Activated CD4-positive, alpha-beta T cell treated with anti-CD3 and anti-CD28 coated beads, Interleukin-2, amount 50 U/mL, for 16 hours (primary cell): ENCODE results near the gene GABRG3.

Experiments used
- DNase-seq: peaks from one replicate; pipeline ENCODE4 v3.0.0-alpha.2; 2020

GABRG3 gene

GRCh38 chr15:26970712-26971210 is at the start of gene GABRG3:
TSS of gene GABRG3 (plus strand) at chr15:26971181.
- no peak for DNase-seq

GRCh38 chr15:26921433-26921832 is 49.5 kb upstream of the GABRG3 start:
- no peak for DNase-seq

- DNase-seq: no peak
Measured at GRCh38 chr15:26926081-26926480, 44.9 kb upstream of the GABRG3 start.

GRCh38 chr15:26928051-26928450 is 42.9 kb upstream of the GABRG3 start:
- DNase-seq: no peak

GRCh38 chr15:26929588-26929987 is 41.4 kb upstream of the GABRG3 start:
- no peak for DNase-seq

- no peak for DNase-seq
Measured at GRCh38 chr15:26934848-26935247, 36.1 kb upstream of the GABRG3 start.

- DNase-seq: no peak
Measured at GRCh38 chr15:26935322-26935721, 35.7 kb upstream of the GABRG3 start.

- no peak for DNase-seq
Measured at GRCh38 chr15:26936502-26936901, 34.5 kb upstream of the GABRG3 start.

- DNase-seq: no peak
Measured at GRCh38 chr15:26937134-26937533, 33.8 kb upstream of the GABRG3 start.

- no peak for DNase-seq
Measured at GRCh38 chr15:26939398-26939797, 31.6 kb upstream of the GABRG3 start.

- DNase-seq: no peak
Measured at GRCh38 chr15:26941489-26941888, 29.5 kb upstream of the GABRG3 start.

GRCh38 chr15:26943866-26944265 is 27.1 kb upstream of the GABRG3 start:
- DNase-seq: no peak

- DNase-seq: no peak
Measured at GRCh38 chr15:26945046-26945445, 25.9 kb upstream of the GABRG3 start.

GRCh38 chr15:26950001-26950400 is 21.0 kb upstream of the GABRG3 start:
- no peak for DNase-seq

GRCh38 chr15:26954403-26954802 is 16.6 kb upstream of the GABRG3 start:
- no peak for DNase-seq

GRCh38 chr15:26967719-26968269 is 3.2 kb upstream of the GABRG3 start:
- no peak for DNase-seq

- no peak for DNase-seq
Measured at GRCh38 chr15:26968806-26969205, 2.2 kb upstream of the GABRG3 start.

- no peak for DNase-seq
Measured at GRCh38 chr15:26971271-26972018, 464 bp downstream of the GABRG3 start.

GRCh38 chr15:26972636-26973035 is 1.7 kb downstream of the GABRG3 start:
- no peak for DNase-seq

- peak; percentile 8 for DNase-seq
Measured at GRCh38 chr15:26974120-26974780, 3.3 kb downstream of the GABRG3 start.

- no peak for DNase-seq
Measured at GRCh38 chr15:26981492-26981891, 10.5 kb downstream of the GABRG3 start.

GRCh38 chr15:26983822-26984221 is 12.8 kb downstream of the GABRG3 start:
- no peak for DNase-seq

GRCh38 chr15:26985050-26985449 is 14.1 kb downstream of the GABRG3 start:
- no peak for DNase-seq

GRCh38 chr15:26996250-26996649 is 25.3 kb downstream of the GABRG3 start:
- no peak for DNase-seq
